IMR-90 (cell line): ENCODE measurements around the gene SRRD. TPM values are rescaled to one million over a fixed set of nuclear protein-coding genes. Genes with fewer than 3 reads are reported as not detected.

Source experiments
- ATAC-seq: fragments of 200-7000 bp; cut with Tn5 transposase; 2 replicates; pipeline ENCODE4 v1.9.1; 2020; ENCODE audit warnings: low read depth, mild to moderate bottlenecking, moderate library complexity
- BruUV-seq: library from RNA; stranded (reverse); fragments of 400-500 nt; replicated peaks from 2 replicates; lab custom pipeline; 2021; lab: Mats Ljungman, UMichigan
- CTCF ChIA-PET: fragments of 300-600 bp; formaldehyde crosslinking; extraction: SDS; loops from one replicate; lab custom pipeline; 2021; ENCODE audit warnings: antibody characterized with exemption; lab: Yijun Ruan, JAX
- POLR2A ChIA-PET: fragments of 300-600 bp; sonication (Branson Sonifier 250); formaldehyde crosslinking; loops from one replicate; lab custom pipeline; 2022; ENCODE audit warnings: antibody characterized with exemption; ENCODE audit not compliant: unreplicated experiment; lab: Charles Lee
- DNase-seq: peaks from one replicate; pipeline ENCODE4 v3.0.0; 2013
- H2AFZ ChIP-seq: replicated peaks from 2 replicates; pipeline ENCODE3; 2013; ENCODE audit warnings: low read length, mild to moderate bottlenecking; ENCODE audit not compliant: poor library complexity
- H2AK5ac ChIP-seq: 2 replicates; pipeline ENCODE4 v1.6.1; 2013; ENCODE audit warnings: low read depth, low read length, inconsistent platforms
- H2AK9ac ChIP-seq: replicated peaks from 2 replicates; pipeline ENCODE3; 2013; ENCODE audit warnings: mild to moderate bottlenecking, low read depth, low read length, moderate library complexity; ENCODE audit not compliant: poor library complexity
- H2BK120ac ChIP-seq: 2 replicates; pipeline ENCODE4 v1.6.1; 2013; ENCODE audit warnings: low read depth, low read length, inconsistent platforms
- H2BK15ac ChIP-seq: 3 replicates; pipeline ENCODE4 v1.6.1; 2013; ENCODE audit warnings: low read depth, low read length, inconsistent platforms
- H2BK20ac ChIP-seq: 2 replicates; pipeline ENCODE4 v1.6.1; 2013; ENCODE audit warnings: low read depth, mild to moderate bottlenecking, inconsistent platforms, low read length, moderate library complexity
- H2BK5ac ChIP-seq: 2 replicates; pipeline ENCODE4 v1.6.1; 2013; ENCODE audit warnings: mild to moderate bottlenecking, low read depth, low read length, inconsistent platforms; ENCODE audit not compliant: poor library complexity, severe bottlenecking
- H3K14ac ChIP-seq: replicated peaks from 2 replicates; pipeline ENCODE4 v1.6.1; 2013; ENCODE audit warnings: low read depth, low read length, inconsistent platforms
- H3K18ac ChIP-seq: 2 replicates; pipeline ENCODE4 v1.6.1; 2013; ENCODE audit warnings: low read depth, low read length, control low read depth
- H3K23ac ChIP-seq: 2 replicates; pipeline ENCODE4 v1.6.1; 2013; ENCODE audit warnings: low read depth, low read length, inconsistent platforms
- H3K27ac ChIP-seq: 2 replicates; pipeline ENCODE4 v1.5.1; 2013; ENCODE audit warnings: mild to moderate bottlenecking, control low read depth, low read length; ENCODE audit not compliant: insufficient read depth
- H3K27me3 ChIP-seq: 2 replicates; pipeline ENCODE4 v1.6.1; 2013; ENCODE audit warnings: low read length; ENCODE audit not compliant: control insufficient read depth, insufficient read depth
- H3K36me3 ChIP-seq: 2 replicates; pipeline ENCODE4 v1.6.1; 2013; ENCODE audit warnings: low read length, mixed read lengths; ENCODE audit not compliant: control insufficient read depth, insufficient read depth
- H3K4ac ChIP-seq: 2 replicates; pipeline ENCODE4 v1.6.1; 2013; ENCODE audit warnings: low read depth, low read length, inconsistent platforms
- H3K4me1 ChIP-seq: 2 replicates; pipeline ENCODE4 v1.6.1; 2013; ENCODE audit warnings: low read length, mixed read lengths; ENCODE audit not compliant: control insufficient read depth, insufficient read depth
- H3K4me2 ChIP-seq: 2 replicates; pipeline ENCODE4 v1.6.1; 2013; ENCODE audit warnings: low read depth, mild to moderate bottlenecking, control low read depth, low read length, moderate library complexity
- H3K4me3 ChIP-seq: 2 replicates; pipeline ENCODE4 v1.5.1; 2013; ENCODE audit warnings: low read depth, mild to moderate bottlenecking, control low read depth, low read length, moderate library complexity; ENCODE audit not compliant: insufficient read depth
- H3K56ac ChIP-seq: 2 replicates; pipeline ENCODE4 v1.6.1; 2013; ENCODE audit warnings: low read length, inconsistent platforms; ENCODE audit not compliant: insufficient read depth; ENCODE audit errors: extremely low read depth
- H3K79me1 ChIP-seq, 2 experiments: 2 replicates each; pipeline ENCODE4 v1.6.1; 2013; ENCODE audit warnings: low read length in 2 of 2, inconsistent platforms in 1 of 2, low read depth in 1 of 2
- H3K9ac ChIP-seq: 2 replicates; pipeline ENCODE4 v1.6.1; 2013; ENCODE audit warnings: low read depth, low read length, control low read depth
- H3K9me1 ChIP-seq: 2 replicates; pipeline ENCODE4 v1.6.1; 2013; ENCODE audit warnings: low read length, inconsistent platforms; ENCODE audit not compliant: insufficient read depth
- H3K9me3 ChIP-seq: 2 replicates; pipeline ENCODE4 v1.6.1; 2013; ENCODE audit warnings: low read length; ENCODE audit not compliant: control insufficient read depth, insufficient read depth
- H4K20me1 ChIP-seq: 2 replicates; pipeline ENCODE4 v1.6.1; 2013; ENCODE audit warnings: low read length, inconsistent platforms; ENCODE audit not compliant: insufficient read depth
- H4K5ac ChIP-seq: 2 replicates; pipeline ENCODE4 v1.6.1; 2013; ENCODE audit warnings: mild to moderate bottlenecking, low read depth, low read length, control low read depth
- H4K8ac ChIP-seq, 2 experiments: 2 replicates each; pipeline ENCODE4 v1.6.1; 2013; ENCODE audit warnings: low read depth in 2 of 2, low read length in 2 of 2, control low read depth in 1 of 2, inconsistent platforms in 1 of 2
- H4K91ac ChIP-seq: 2 replicates; pipeline ENCODE4 v1.6.1; 2013; ENCODE audit warnings: low read depth, low read length, inconsistent platforms; ENCODE audit not compliant: insufficient read depth
- BHLHE40 ChIP-seq: fragments of 150-350 bp; IDR thresholded peaks from 2 replicates; pipeline ENCODE4 v1.6.1; 2016; ENCODE audit warnings: mild to moderate bottlenecking, low read depth, low read length
- CEBPB ChIP-seq: IDR thresholded peaks from 2 replicates; pipeline ENCODE4 v1.6.1; 2012; ENCODE audit warnings: low read depth, low read length, improper control_type of control experiment
- CHD1 ChIP-seq: IDR thresholded peaks from 2 replicates; pipeline ENCODE4 v1.6.1; 2012; ENCODE audit warnings: low read depth, low read length, improper control_type of control experiment
- FOS ChIP-seq: fragments of 150-350 bp; IDR thresholded peaks from 2 replicates; pipeline ENCODE4 v1.6.1; 2016; ENCODE audit warnings: low read depth, low read length
- MAFK ChIP-seq: IDR thresholded peaks from 2 replicates; pipeline ENCODE4 v1.6.1; 2012; ENCODE audit warnings: low read depth, low read length, improper control_type of control experiment
- MXI1 ChIP-seq: IDR thresholded peaks from 2 replicates; pipeline ENCODE4 v1.6.1; 2012; ENCODE audit warnings: low read depth, mild to moderate bottlenecking, low read length, moderate library complexity, borderline replicate concordance
- NFE2L2 ChIP-seq: fragments of 150-350 bp; IDR thresholded peaks from 2 replicates; pipeline ENCODE4 v1.6.1; 2016; ENCODE audit warnings: low read depth, mild to moderate bottlenecking, low read length
- POLR2A ChIP-seq: IDR thresholded peaks from 2 replicates; pipeline ENCODE4 v1.6.1; 2012; ENCODE audit warnings: mild to moderate bottlenecking, low read depth, low read length
- RAD21 ChIP-seq: IDR thresholded peaks from 2 replicates; pipeline ENCODE4 v1.6.1; 2012; ENCODE audit warnings: low read length, improper control_type of control experiment
- RCOR1 ChIP-seq: IDR thresholded peaks from 2 replicates; pipeline ENCODE4 v1.6.1; 2012; ENCODE audit warnings: mild to moderate bottlenecking, low read length, improper control_type of control experiment; ENCODE audit not compliant: insufficient replicate concordance
- RFX5 ChIP-seq: IDR thresholded peaks from 2 replicates; pipeline ENCODE4 v1.8.0; 2012; ENCODE audit warnings: low read depth, mild to moderate bottlenecking, low read length, moderate library complexity
- SMC3 ChIP-seq: fragments of 150-350 bp; IDR thresholded peaks from 2 replicates; pipeline ENCODE4 v1.6.1; 2016; ENCODE audit warnings: low read depth, mild to moderate bottlenecking, antibody characterized with exemption, low read length, moderate library complexity
- WGBS, 2 experiments: methylation state at CpG; one replicate each; pipeline versions ENCODE4 v1.1.5 to v1.1.7; 2013; ENCODE audit warnings: missing lambda C conversion rate in 2 of 2; ENCODE audit not compliant: insufficient read length in 1 of 2; ENCODE audit errors: extremely low coverage in 2 of 2; 5-methylcytosine and 5-hydroxymethylcytosine counted together
- dilution Hi-C: fragments of 300-500 bp; cut with HindIII; formaldehyde crosslinking; loops from one replicate; pipeline ENCODE4 v1.14.3; 2018; ENCODE audit warnings: low sequenced_read_pairs; ENCODE audit not compliant: unreplicated experiment
- in situ Hi-C: fragments of 300-500 bp; cut with MboI; formaldehyde crosslinking; loops from 3 replicates; pipeline ENCODE4 v1.14.3; 2019; ENCODE audit warnings: low sequenced_read_pairs, inconsistent platforms, mixed read lengths
- intact Hi-C: fragments of 100-400 bp; cut with micrococcal nuclease; formaldehyde crosslinking; loops from 2 replicates; pipeline ENCODE4 v1.10.0; 2022
- polyA plus RNA-seq, 3 experiments: library from polyadenylated mRNA; depleted of rRNA; stranded (reverse); fragments of >200 nt; gene quantifications; 2 replicates each; pipeline ENCODE4 v1.2.3, GENCODE V29; 2012; ENCODE audit warnings: low replicate concordance in 1 of 3
- total RNA-seq: library from RNA; depleted of rRNA; stranded (reverse); fragments of >200 nt; gene quantifications from 2 replicates; pipeline ENCODE4 v1.2.3, GENCODE V29; 2012
- TF ChIP-seq, protein P1 (sequence below): fragments of 150-350 bp; IDR thresholded peaks from 2 replicates; pipeline ENCODE4 v1.6.1; 2016; ENCODE audit warnings: low read depth, mild to moderate bottlenecking, low read length, moderate library complexity, borderline replicate concordance
- TF ChIP-seq, protein P2 (sequence below): conservative IDR thresholded peaks from 2 replicates; pipeline ENCODE4 v1.5.1; 2012; ENCODE audit warnings: mild to moderate bottlenecking, low read depth, low read length, improper control_type of control experiment
- TF ChIP-seq, protein P3 (sequence below): fragments of 150-350 bp; IDR thresholded peaks from 2 replicates; pipeline ENCODE4 v1.6.1; 2017; ENCODE audit warnings: mild to moderate bottlenecking, antibody characterized with exemption, low read length, low read depth

SRRD gene
- total and polyA plus RNA-seq, 2 of the 4 experiments (the other 2 are of a cell fraction) = 18.3 to 24.0 TPM

DNA sequence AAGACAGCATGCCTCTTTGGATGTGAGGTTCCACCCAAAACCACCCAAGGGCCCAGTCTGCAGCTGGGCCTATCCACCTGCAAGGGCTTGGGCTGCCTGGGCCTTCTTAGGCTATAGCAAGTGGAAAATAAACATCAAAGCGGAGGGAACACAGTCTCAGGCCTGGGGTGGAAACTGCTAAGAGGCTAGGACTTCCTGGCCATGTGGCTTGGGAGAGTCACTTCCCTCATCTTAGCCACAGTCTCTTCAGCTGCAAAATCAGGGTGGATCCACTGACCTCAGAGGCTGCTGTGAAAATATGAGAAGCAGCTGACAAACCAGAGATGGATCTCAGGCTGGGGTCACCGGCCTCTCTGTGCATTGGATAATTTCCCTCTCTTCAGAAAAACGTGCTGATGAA is 59.2 kb downstream of the SRRD start:
- no peak overlapping the region for H2AFZ ChIP-seq
- DNase-seq = no peak
- CTCF ChIA-PET = no interaction called here
- H2BK15ac ChIP-seq = no peak overlapping the region
- no peak for ATAC-seq
- H4K5ac ChIP-seq = no peak overlapping the region
- peaks cover 14% of the 10 kb centered on the region for H3K9me1 ChIP-seq
- H3K56ac ChIP-seq = no peak overlapping the region
- H2AK9ac ChIP-seq = no peak overlapping the region
- no peak overlapping the region for H2AK5ac ChIP-seq
- no peak overlapping the region for H3K14ac ChIP-seq
- H3K23ac ChIP-seq = no peak overlapping the region
- H3K4me3 ChIP-seq = no peak overlapping the region
- dilution Hi-C loops = no loop called here
- H3K36me3 ChIP-seq = peaks cover 17% of the 10 kb centered on the region
- H2BK120ac ChIP-seq = no peak overlapping the region
- H3K4me2 ChIP-seq = no peak overlapping the region
- WGBS, 2 experiments = no CpG with 5 or more reads among the region's 3 CpGs
- H3K79me1 ChIP-seq = peaks cover 25 to 71% of the 10 kb centered on the region in 2 experiments
- H3K9me3 ChIP-seq = no peaks in the 10 kb centered on the region
- H4K91ac ChIP-seq = no peak overlapping the region
- no peak overlapping the region for H4K8ac ChIP-seq
- intact Hi-C loops = no loop called here
- H3K4me1 ChIP-seq = no peaks in the 10 kb centered on the region
- BruUV-seq = no TSS peak
- H3K4ac ChIP-seq = no peak overlapping the region
- no peak overlapping the region for H3K18ac ChIP-seq
- TF ChIP-seq RAD21 (no peak), NFE2L2 (no peak), CHD1 (no peak), CEBPB (no peak), RCOR1 (no peak), SMC3 (no peak), BHLHE40 (no peak), MAFK (no peak), FOS (no peak), MXI1 (no peak), POLR2A (no peak), RFX5 (no peak)
- TF ChIP-seq, protein P1, sequence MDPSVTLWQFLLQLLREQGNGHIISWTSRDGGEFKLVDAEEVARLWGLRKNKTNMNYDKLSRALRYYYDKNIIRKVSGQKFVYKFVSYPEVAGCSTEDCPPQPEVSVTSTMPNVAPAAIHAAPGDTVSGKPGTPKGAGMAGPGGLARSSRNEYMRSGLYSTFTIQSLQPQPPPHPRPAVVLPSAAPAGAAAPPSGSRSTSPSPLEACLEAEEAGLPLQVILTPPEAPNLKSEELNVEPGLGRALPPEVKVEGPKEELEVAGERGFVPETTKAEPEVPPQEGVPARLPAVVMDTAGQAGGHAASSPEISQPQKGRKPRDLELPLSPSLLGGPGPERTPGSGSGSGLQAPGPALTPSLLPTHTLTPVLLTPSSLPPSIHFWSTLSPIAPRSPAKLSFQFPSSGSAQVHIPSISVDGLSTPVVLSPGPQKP = no peak
- TF ChIP-seq, protein P2, sequence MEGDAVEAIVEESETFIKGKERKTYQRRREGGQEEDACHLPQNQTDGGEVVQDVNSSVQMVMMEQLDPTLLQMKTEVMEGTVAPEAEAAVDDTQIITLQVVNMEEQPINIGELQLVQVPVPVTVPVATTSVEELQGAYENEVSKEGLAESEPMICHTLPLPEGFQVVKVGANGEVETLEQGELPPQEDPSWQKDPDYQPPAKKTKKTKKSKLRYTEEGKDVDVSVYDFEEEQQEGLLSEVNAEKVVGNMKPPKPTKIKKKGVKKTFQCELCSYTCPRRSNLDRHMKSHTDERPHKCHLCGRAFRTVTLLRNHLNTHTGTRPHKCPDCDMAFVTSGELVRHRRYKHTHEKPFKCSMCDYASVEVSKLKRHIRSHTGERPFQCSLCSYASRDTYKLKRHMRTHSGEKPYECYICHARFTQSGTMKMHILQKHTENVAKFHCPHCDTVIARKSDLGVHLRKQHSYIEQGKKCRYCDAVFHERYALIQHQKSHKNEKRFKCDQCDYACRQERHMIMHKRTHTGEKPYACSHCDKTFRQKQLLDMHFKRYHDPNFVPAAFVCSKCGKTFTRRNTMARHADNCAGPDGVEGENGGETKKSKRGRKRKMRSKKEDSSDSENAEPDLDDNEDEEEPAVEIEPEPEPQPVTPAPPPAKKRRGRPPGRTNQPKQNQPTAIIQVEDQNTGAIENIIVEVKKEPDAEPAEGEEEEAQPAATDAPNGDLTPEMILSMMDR = no peak
- TF ChIP-seq, protein P3, sequence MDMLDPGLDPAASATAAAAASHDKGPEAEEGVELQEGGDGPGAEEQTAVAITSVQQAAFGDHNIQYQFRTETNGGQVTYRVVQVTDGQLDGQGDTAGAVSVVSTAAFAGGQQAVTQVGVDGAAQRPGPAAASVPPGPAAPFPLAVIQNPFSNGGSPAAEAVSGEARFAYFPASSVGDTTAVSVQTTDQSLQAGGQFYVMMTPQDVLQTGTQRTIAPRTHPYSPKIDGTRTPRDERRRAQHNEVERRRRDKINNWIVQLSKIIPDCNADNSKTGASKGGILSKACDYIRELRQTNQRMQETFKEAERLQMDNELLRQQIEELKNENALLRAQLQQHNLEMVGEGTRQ = no peak
- H3K9ac ChIP-seq = no peak overlapping the region
- in situ Hi-C loops = no loop called here
- no peak overlapping the region for H3K27ac ChIP-seq
- no peaks in the 10 kb centered on the region for H4K20me1 ChIP-seq
- POLR2A ChIA-PET = no interaction called here
- H3K27me3 ChIP-seq = no peaks in the 10 kb centered on the region
- H2BK5ac ChIP-seq = no peak overlapping the region
- H2BK20ac ChIP-seq = no peak overlapping the region
